ENCODE results near the gene TP53TG3E. TPM values are rescaled to one million over a fixed set of nuclear protein-coding genes. Genes with fewer than 3 reads are reported as not detected.

Gene TP53TG3E
- not detected in 2 replicates for total RNA-seq

GRCh38 chr16:33304006-33304405 lies at the start of gene TP53TG3E:
Gene TP53TG3E (plus strand): TSS chr16:33304306. CDS start chr16:33304374, 68 bp downstream.

Other genes with a start within 250 kb of the TP53TG3E start
- not detected in 2 replicates for gene TP53TG3C, start 110.1 kb upstream of the TP53TG3E start, total RNA-seq
- not detected in 2 replicates for gene TP53TG3B, start 56.5 kb downstream of the TP53TG3E start, total RNA-seq
- gene TP53TG3F, start 155.3 kb downstream of the TP53TG3E start, total RNA-seq, result not detected in 2 replicates